Measurements from ENCODE around the gene KIAA1217. TPM values are rescaled to one million over a fixed set of nuclear protein-coding genes. Genes with fewer than 3 reads are reported as not detected.

KIAA1217 gene
- total RNA-seq, 1 experiment from 2014 or later: 7.8 TPM

- intact Hi-C loops (cut with micrococcal nuclease): no loop called here
- no peak overlapping the region for H3K9ac ChIP-seq (ENCODE audit: low read length)
Observed at GRCh38 chr10:24438800-24439199, 229.9 kb downstream of the KIAA1217 start.

More at GRCh38 chr10:24438800-24439199, 229.9 kb downstream of the KIAA1217 start:
- BruUV-seq (replicated peaks): no TSS peak
- ChIA-PET CTCF (no interaction called here), RAD21 (ENCODE audit: low non-redundant PET in 1 of 2, low total read pairs in 2 of 2, uncharacterized antibody in 2 of 2, unreplicated experiment in 2 of 2) (no interaction called here), POLR2A (no interaction called here)
- TF ChIP-seq SIN3A (IDR thresholded peaks at IDR 0.05; ENCODE audit: low read depth): no peak
- TF ChIP-seq POLR2AphosphoS5 (IDR thresholded peaks at IDR 0.05; ENCODE audit: low read depth, low read length): no peak
- no peak for TF ChIP-seq POLR2A (IDR thresholded peaks at IDR 0.05; ENCODE audit: borderline replicate concordance, extremely low read depth, insufficient read depth, insufficient read length)
- TF ChIP-seq ATF3 (IDR thresholded peaks at IDR 0.05): no peak
- TF ChIP-seq ZBTB33 (IDR thresholded peaks at IDR 0.05; ENCODE audit: extremely low read depth, insufficient replicate concordance, low read length): no peak
- TF ChIP-seq ELF1 (IDR thresholded peaks at IDR 0.05; ENCODE audit: borderline replicate concordance, low read depth): no peak
- TF ChIP-seq CTCF (IDR thresholded peaks at IDR 0.05 in 2 of 3, conservative IDR thresholded peaks at IDR 0.05 in 1 of 3; ENCODE audit: borderline replicate concordance in 1 of 3, insufficient read depth in 1 of 3, low read depth in 2 of 3, low read length in 2 of 3): no peak
- ATAC-seq (no peak), DNase-seq (ENCODE audit: low read depth, low spot score) (no peak)
- Histone ChIP-seq H3K27ac (ENCODE audit: low read depth, low read length) (no peak overlapping the region), H2AFZ (ENCODE audit: low read depth, low read length, poor library complexity, severe bottlenecking) (no peak overlapping the region), H4K20me1 (ENCODE audit: insufficient read depth) (no peaks in the 10 kb centered on the region), H3K79me2 (ENCODE audit: insufficient read depth, low read length) (no peaks in the 10 kb centered on the region), H3K9me2 (ENCODE audit: insufficient read depth) (no peaks in the 10 kb centered on the region), H3K9me3 (ENCODE audit: control insufficient read depth in 1 of 2, insufficient read depth in 1 of 2, low read depth in 1 of 2, low read length in 2 of 2) (no peaks in the 10 kb centered on the region), H3K27me3 (ENCODE audit: insufficient read depth, low read length) (peaks cover 4% of the 10 kb centered on the region; the same call in 1 of the 2 replicates), H3K4me1 (ENCODE audit: control insufficient read depth in 1 of 2, insufficient read depth in 2 of 2, low read length in 2 of 2) (peaks cover 0 to 4% of the 10 kb centered on the region in 2 experiments; a peak in 1 of 4 replicates), H3K4me3 (replicated peaks in 1 of 2; ENCODE audit: low read depth in 1 of 2, low read length in 2 of 2) (no peak overlapping the region), H3K36me3 (ENCODE audit: control insufficient read depth in 1 of 2, insufficient read depth in 2 of 2, low read length in 2 of 2) (no peaks in the 10 kb centered on the region), H3K4me2 (ENCODE audit: low read length) (no peak overlapping the region)
